Measurements from ENCODE around the gene SH3PXD2B. TPM values are rescaled to one million over a fixed set of nuclear protein-coding genes. Genes with fewer than 3 reads are reported as not detected.
"Not testable (repeated sequence)": the region's sequence is repeated elsewhere in the genome, so short reads cannot be mapped to it uniquely, and the experiment has no call there.

SH3PXD2B gene
- total and polyA plus RNA-seq, 7 experiments from 2014 or later: 0.15 to 1.1 (median 0.28) TPM; not detected in 1

DNA sequence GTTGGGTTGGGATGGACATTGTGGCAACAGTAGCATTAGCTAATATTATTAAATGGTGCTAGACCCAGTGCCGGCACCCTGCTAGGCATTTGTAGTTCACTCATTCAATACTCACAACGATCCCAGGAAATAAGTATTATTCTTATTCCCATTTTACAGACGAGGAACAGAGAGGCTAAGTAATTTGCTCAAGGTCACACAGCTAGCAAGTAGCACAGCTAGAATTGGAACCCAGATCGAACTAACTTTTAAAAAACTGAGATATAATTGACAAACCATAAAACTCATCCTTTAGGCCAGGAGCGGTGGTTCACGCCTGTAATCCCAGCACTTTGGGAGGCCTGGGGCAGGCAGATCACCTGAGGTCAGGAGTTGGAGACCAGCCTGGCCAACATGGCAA is 79.5 kb downstream of the SH3PXD2B start:
- CTCF ChIA-PET: no interaction called here
- no peaks in the 10 kb centered on the region for H3K36me3 ChIP-seq (ENCODE audit: control insufficient read depth in 2 of 3, insufficient read depth in 3 of 3, low read length in 3 of 3)
- POLR2A ChIA-PET: interaction anchor here (0.6 kb wide), 1 partner anchor 1365 kb away, joined by 3 read pairs; no protein-coding TSS in a partner anchor
- Mint-ChIP-seq H3K4me1 (peaks cover 0 to 2% (median 0%) of the 10 kb centered on the region in 7 donors), H3K9me3 (peaks cover 4 to 31% (median 14%) of the 10 kb centered on the region in 11 donors), H3K4me3 (no peak overlapping the region), H3K27me3 (peaks cover 0 to 17% (median 5%) of the 10 kb centered on the region in 5 donors), H3K27ac (no peak overlapping the region), H3K36me3 (peaks cover 3 to 14% (median 7%) of the 10 kb centered on the region in 5 donors)
- peaks cover 0 to 15% (median 0%) of the 10 kb centered on the region in 3 experiments for H3K9me3 ChIP-seq (ENCODE audit: control insufficient read depth in 2 of 3, low read length in 3 of 3)
- H3K27me3 ChIP-seq (ENCODE audit: control insufficient read depth in 2 of 2, insufficient read depth in 2 of 2, low read length in 2 of 2): no peaks in the 10 kb centered on the region
- H3K4me1 ChIP-seq (ENCODE audit: control insufficient read depth in 2 of 2, insufficient read depth in 2 of 2, low read length in 2 of 2): no peaks in the 10 kb centered on the region
- intact Hi-C loops (cut with micrococcal nuclease): no loop called here
- DNase-seq (no peak), ATAC-seq (no peak)
- H3K27ac ChIP-seq (ENCODE audit: low read depth, low read length): no peak overlapping the region
- H3K4me3 ChIP-seq (ENCODE audit: low read length): no peak overlapping the region

DNA sequence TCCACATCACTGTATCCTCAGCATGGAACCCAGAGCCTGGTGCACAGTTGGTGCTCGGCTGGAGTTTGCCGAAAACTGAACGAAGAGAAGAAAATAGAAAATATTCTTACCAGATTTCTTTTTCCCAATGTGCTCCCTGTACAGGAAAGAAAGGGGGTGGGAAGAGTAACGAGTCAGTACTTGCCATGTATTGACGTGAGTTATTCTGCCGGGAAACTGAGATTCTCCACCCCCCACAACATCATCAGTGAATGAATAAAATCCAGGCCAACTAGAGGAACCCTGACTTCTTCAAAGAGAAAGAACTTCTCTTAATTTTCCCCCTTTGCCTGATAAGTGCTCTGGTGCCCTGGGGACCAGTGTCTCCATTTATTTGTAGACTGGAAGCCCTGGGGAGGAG is 80.6 kb downstream of the SH3PXD2B start:
- Mint-ChIP-seq H3K36me3 (peaks cover 3 to 14% (median 7%) of the 10 kb centered on the region in 5 donors), H3K4me3 (no peak overlapping the region), H3K4me1 (peaks cover 0 to 2% (median 0%) of the 10 kb centered on the region in 7 donors), H3K27me3 (peaks cover 0 to 17% (median 5%) of the 10 kb centered on the region in 5 donors), H3K27ac (no peak overlapping the region), H3K9me3 (peaks cover 4 to 31% (median 14%) of the 10 kb centered on the region in 11 donors)
- no peak for DNase-seq
- Histone ChIP-seq H3K4me1 (ENCODE audit: control insufficient read depth in 2 of 2, insufficient read depth in 2 of 2, low read length in 2 of 2) (no peaks in the 10 kb centered on the region), H3K9me3 (ENCODE audit: control insufficient read depth in 2 of 3, low read length in 3 of 3) (peaks cover 0 to 15% (median 0%) of the 10 kb centered on the region in 3 experiments), H3K27me3 (ENCODE audit: control insufficient read depth in 2 of 2, insufficient read depth in 2 of 2, low read length in 2 of 2) (no peaks in the 10 kb centered on the region), H3K27ac (ENCODE audit: low read depth, low read length) (no peak overlapping the region), H3K36me3 (ENCODE audit: control insufficient read depth in 2 of 3, insufficient read depth in 3 of 3, low read length in 3 of 3) (no peaks in the 10 kb centered on the region), H3K4me3 (ENCODE audit: low read length) (no peak overlapping the region)
- no peak for ATAC-seq
- intact Hi-C loops (cut with micrococcal nuclease): no loop called here
- ChIA-PET CTCF (no interaction called here), POLR2A (no interaction called here)

DNA sequence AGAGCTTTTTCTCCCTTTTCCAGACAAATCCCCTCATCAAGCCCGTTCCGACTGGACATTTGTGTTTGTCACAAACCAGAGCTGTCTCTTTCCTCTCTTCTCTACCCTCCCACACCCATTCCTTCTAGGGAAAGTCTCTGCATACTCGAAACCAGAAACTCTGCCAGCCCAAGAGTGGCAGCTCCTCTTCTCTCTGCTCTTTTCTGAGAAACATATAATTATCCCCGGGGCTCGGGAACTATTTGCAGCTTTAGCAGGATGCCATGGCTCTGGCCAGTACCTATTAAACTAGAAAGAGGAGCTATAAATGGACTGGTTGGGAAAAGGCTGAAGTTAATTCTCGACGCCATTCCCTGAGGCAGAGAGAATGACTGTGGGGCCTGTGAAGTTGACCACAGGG is 82.6 kb downstream of the SH3PXD2B start:
- Histone ChIP-seq H3K4me3 (ENCODE audit: low read length) (no peak overlapping the region), H3K27ac (ENCODE audit: low read depth, low read length) (no peak overlapping the region), H3K9me3 (ENCODE audit: control insufficient read depth in 2 of 3, low read length in 3 of 3) (peaks cover 0 to 15% (median 0%) of the 10 kb centered on the region in 3 experiments), H3K4me1 (ENCODE audit: control insufficient read depth in 2 of 2, insufficient read depth in 2 of 2, low read length in 2 of 2) (no peaks in the 10 kb centered on the region), H3K36me3 (ENCODE audit: control insufficient read depth in 2 of 3, insufficient read depth in 3 of 3, low read length in 3 of 3) (no peaks in the 10 kb centered on the region), H3K27me3 (ENCODE audit: control insufficient read depth in 2 of 2, insufficient read depth in 2 of 2, low read length in 2 of 2) (no peaks in the 10 kb centered on the region)
- Mint-ChIP-seq H3K4me1 (no peaks in the 10 kb centered on the region), H3K4me3 (no peak overlapping the region), H3K9me3 (peaks cover 4 to 31% (median 14%) of the 10 kb centered on the region in 11 donors), H3K36me3 (peaks cover 3 to 14% (median 7%) of the 10 kb centered on the region in 5 donors), H3K27ac (no peak overlapping the region), H3K27me3 (peaks cover 0 to 17% (median 5%) of the 10 kb centered on the region in 5 donors)
- ATAC-seq (no peak), DNase-seq (no peak)
- POLR2A ChIA-PET: no interaction called here
- CTCF ChIA-PET: no interaction called here
- intact Hi-C loops (cut with micrococcal nuclease): no loop called here

DNA sequence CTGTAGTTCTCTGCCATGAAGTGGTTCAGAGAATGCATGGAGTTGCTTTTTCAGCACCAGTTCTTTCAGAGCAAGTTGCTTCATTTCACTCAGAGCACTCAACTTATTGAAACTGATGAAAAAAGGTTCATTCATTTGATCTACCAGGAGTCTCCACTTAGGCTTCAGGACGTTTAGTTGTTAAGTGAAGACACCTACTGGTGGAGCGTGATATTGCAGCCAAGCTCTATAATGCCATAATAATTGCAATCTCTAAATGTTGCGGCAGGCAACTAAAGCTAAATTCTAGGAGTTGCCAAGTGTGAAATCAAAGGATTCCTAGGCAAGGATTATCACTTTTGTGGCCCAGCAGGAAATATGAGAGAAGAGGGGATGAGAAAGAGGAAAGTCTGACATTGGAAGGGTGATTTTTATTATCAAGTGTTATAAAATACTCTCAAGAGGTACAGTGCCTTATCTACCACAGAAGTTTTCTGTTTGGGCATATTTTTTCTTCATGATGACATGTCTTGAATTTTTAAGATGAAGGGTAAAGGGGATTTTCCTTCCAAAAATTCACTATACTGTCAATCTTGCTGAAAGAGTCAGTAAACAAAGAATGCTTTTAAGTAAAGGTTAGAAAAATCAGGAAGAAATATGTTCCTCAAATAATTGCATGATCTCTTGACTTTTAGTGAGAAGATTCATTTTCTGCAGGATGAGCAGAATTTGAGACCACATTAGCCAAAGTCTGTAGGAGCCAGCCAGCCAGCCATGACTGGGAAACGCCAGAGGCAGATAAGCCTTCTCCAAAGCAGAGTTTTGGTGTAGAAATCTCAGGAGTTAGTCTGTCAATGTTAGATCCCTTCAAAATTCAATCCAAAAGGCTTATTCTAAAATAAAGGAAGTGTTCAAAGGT is 83.4 kb downstream of the SH3PXD2B start:
- no peak overlapping the region for H3K4me3 Mint-ChIP-seq
- H3K9me3 Mint-ChIP-seq: peaks cover 4 to 31% (median 14%) of the 10 kb centered on the region in 11 donors
- POLR2A ChIA-PET: no interaction called here
- peaks cover 3 to 14% (median 7%) of the 10 kb centered on the region in 5 donors for H3K36me3 Mint-ChIP-seq
- DNase-seq: no peak
- CTCF ChIA-PET: no interaction called here
- intact Hi-C loops (cut with micrococcal nuclease): no loop called here
- ATAC-seq: no peak
- no peak overlapping the region for H3K27ac ChIP-seq (ENCODE audit: low read depth, low read length)
- H3K4me1 Mint-ChIP-seq: no peaks in the 10 kb centered on the region
- H3K36me3 ChIP-seq (ENCODE audit: control insufficient read depth in 2 of 3, insufficient read depth in 3 of 3, low read length in 3 of 3): no peaks in the 10 kb centered on the region
- H3K27me3 ChIP-seq (ENCODE audit: control insufficient read depth in 2 of 2, insufficient read depth in 2 of 2, low read length in 2 of 2): no peaks in the 10 kb centered on the region
- no peaks in the 10 kb centered on the region for H3K4me1 ChIP-seq (ENCODE audit: control insufficient read depth in 2 of 2, insufficient read depth in 2 of 2, low read length in 2 of 2)
- no peak overlapping the region for H3K27ac Mint-ChIP-seq
- H3K27me3 Mint-ChIP-seq: peaks cover 0 to 17% (median 5%) of the 10 kb centered on the region in 5 donors
- H3K9me3 ChIP-seq (ENCODE audit: control insufficient read depth in 2 of 3, low read length in 3 of 3): peaks cover 0 to 15% (median 0%) of the 10 kb centered on the region in 3 experiments
- H3K4me3 ChIP-seq (ENCODE audit: low read length): no peak overlapping the region

DNA sequence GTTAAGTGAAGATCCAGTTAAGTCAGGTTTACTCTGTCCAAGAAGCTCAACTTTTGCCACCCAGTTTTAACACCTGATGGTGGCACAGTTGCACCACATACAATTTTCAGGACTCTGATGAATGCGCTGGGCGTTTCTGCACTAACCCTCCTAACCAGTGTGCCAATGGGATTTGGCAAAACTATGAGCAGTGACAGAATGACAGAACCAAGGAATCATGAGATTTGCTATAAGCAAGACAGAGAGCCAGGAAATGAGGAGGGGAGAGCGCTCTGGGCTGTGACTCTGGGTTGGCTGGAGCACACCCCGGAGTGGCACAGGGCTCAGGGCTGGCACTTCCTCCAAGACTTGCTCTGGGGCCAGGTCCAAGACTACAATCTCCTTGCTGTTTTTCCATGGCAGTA is 84.1 kb downstream of the SH3PXD2B start:
- peaks cover 0 to 17% (median 5%) of the 10 kb centered on the region in 5 donors for H3K27me3 Mint-ChIP-seq
- ChIA-PET POLR2A (no interaction called here), CTCF (no interaction called here)
- H3K27ac Mint-ChIP-seq: no peak overlapping the region
- H3K9me3 Mint-ChIP-seq: peaks cover 4 to 31% (median 14%) of the 10 kb centered on the region in 11 donors
- Histone ChIP-seq H3K36me3 (ENCODE audit: control insufficient read depth in 2 of 3, insufficient read depth in 3 of 3, low read length in 3 of 3) (no peaks in the 10 kb centered on the region), H3K4me3 (ENCODE audit: low read length) (no peak overlapping the region), H3K27ac (ENCODE audit: low read depth, low read length) (no peak overlapping the region), H3K9me3 (ENCODE audit: control insufficient read depth in 2 of 3, low read length in 3 of 3) (peaks cover 0 to 15% (median 0%) of the 10 kb centered on the region in 3 experiments), H3K4me1 (ENCODE audit: control insufficient read depth in 2 of 2, insufficient read depth in 2 of 2, low read length in 2 of 2) (no peaks in the 10 kb centered on the region), H3K27me3 (ENCODE audit: control insufficient read depth in 2 of 2, insufficient read depth in 2 of 2, low read length in 2 of 2) (no peaks in the 10 kb centered on the region)
- no peak overlapping the region for H3K4me3 Mint-ChIP-seq
- peaks cover 3 to 14% (median 7%) of the 10 kb centered on the region in 5 donors for H3K36me3 Mint-ChIP-seq
- ATAC-seq (no peak), DNase-seq (no peak)
- H3K4me1 Mint-ChIP-seq: no peaks in the 10 kb centered on the region
- intact Hi-C loops (cut with micrococcal nuclease): no loop called here

DNA sequence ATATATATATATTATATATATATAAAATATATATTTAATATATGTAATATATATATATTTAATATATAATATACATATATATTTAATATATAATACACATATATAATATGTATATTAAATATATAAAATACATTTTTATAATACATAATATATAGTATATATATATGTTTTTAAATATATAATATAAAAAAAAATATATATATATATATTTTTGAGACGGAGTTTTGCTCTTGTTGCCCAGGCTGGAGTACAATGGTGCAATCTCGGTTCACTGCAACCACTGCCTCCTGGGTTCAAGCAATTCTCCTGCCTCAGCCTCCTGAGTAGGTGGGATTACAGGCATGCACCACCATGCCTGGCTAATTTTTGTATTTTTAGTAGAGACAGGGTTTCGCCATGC is 85.6 kb downstream of the SH3PXD2B start:
- CTCF ChIA-PET, H3K27ac Mint-ChIP-seq: not testable (repeated sequence)

More for the DNA sequence above, 85.6 kb downstream of the SH3PXD2B start:
- H3K4me3 ChIP-seq (ENCODE audit: low read length); H3K27ac ChIP-seq (ENCODE audit: low read depth, low read length); ATAC-seq; H3K4me3 Mint-ChIP-seq; H3K27me3 ChIP-seq (ENCODE audit: control insufficient read depth in 2 of 2, insufficient read depth in 2 of 2, low read length in 2 of 2); H3K4me1 Mint-ChIP-seq; H3K36me3 ChIP-seq (ENCODE audit: control insufficient read depth in 2 of 3, insufficient read depth in 3 of 3, low read length in 3 of 3); DNase-seq; POLR2A ChIA-PET; H3K4me1 ChIP-seq (ENCODE audit: control insufficient read depth in 2 of 2, insufficient read depth in 2 of 2, low read length in 2 of 2); intact Hi-C loops (cut with micrococcal nuclease): not testable (repeated sequence)
- Mint-ChIP-seq H3K27me3 (peaks cover 0 to 14% (median 5%) of the 10 kb centered on the region in 5 donors), H3K9me3 (peaks cover 4 to 31% (median 14%) of the 10 kb centered on the region in 11 donors), H3K36me3 (peaks cover 3 to 14% (median 7%) of the 10 kb centered on the region in 5 donors)
- H3K9me3 ChIP-seq (ENCODE audit: control insufficient read depth in 2 of 3, low read length in 3 of 3): peaks cover 0 to 15% (median 0%) of the 10 kb centered on the region in 3 experiments
